Large intestine (tissue), 12 donors: ENCODE results near the gene ATG16L1. TPM values are rescaled to one million over a fixed set of nuclear protein-coding genes. Genes with fewer than 3 reads are reported as not detected.

Source experiments
- DNase-seq, 2 donors: peaks; one replicate each; pipeline versions ENCODE4 v3.0.0 to v3.0.0-alpha.2; 2013
- H3K27ac ChIP-seq: one replicate; pipeline ENCODE4 v1.5.1; 2013; ENCODE audit warnings: low read length
- H3K27me3 ChIP-seq: 2 replicates; pipeline ENCODE4 v1.6.1; 2013; ENCODE audit warnings: low read length; ENCODE audit not compliant: control insufficient read depth, insufficient read depth
- H3K36me3 ChIP-seq: 2 replicates; pipeline ENCODE4 v1.6.1; 2013; ENCODE audit warnings: low read length; ENCODE audit not compliant: control insufficient read depth, insufficient read depth
- H3K4me1 ChIP-seq: one replicate; pipeline ENCODE4 v1.6.1; 2013; ENCODE audit warnings: low read length; ENCODE audit not compliant: control insufficient read depth, insufficient read depth
- H3K4me3 ChIP-seq: one replicate; pipeline ENCODE4 v1.5.1; 2013; ENCODE audit warnings: low read length
- H3K9me3 ChIP-seq: one replicate; pipeline ENCODE4 v1.6.1; 2013; ENCODE audit warnings: mild to moderate bottlenecking, low read depth, low read length, moderate library complexity; ENCODE audit not compliant: control insufficient read depth
- WGBS: methylation state at CpG from one replicate; pipeline ENCODE4 v1.1.5; 2013; ENCODE audit warnings: low lambda C conversion rate; ENCODE audit not compliant: insufficient coverage; 5-methylcytosine and 5-hydroxymethylcytosine counted together
- long read RNA-seq, 11 donors: transcript quantifications; one replicate each; lab custom pipeline, GENCODE V29; 2026
- polyA plus RNA-seq: library from polyadenylated mRNA; unstranded; fragments of 120-200 nt; gene quantifications from one replicate; pipeline ENCODE4 v1.2.1, GENCODE V29; 2013

ATG16L1 gene
- polyA plus RNA-seq: 22.7 TPM
- long read RNA-seq, donor 1, partial matches to known transcripts: 0 of 3 reads
- long read RNA-seq, donor 1, other reads (novel, unspliced or antisense): 0 of 3 reads
- long read RNA-seq, donor 2, partial matches to known transcripts: 5 of 9 reads
- long read RNA-seq, donor 2, other reads (novel, unspliced or antisense): 0 of 9 reads
- long read RNA-seq, donor 3: 0 reads
- long read RNA-seq, donor 4: 0 reads
- long read RNA-seq, donor 5, partial matches to known transcripts: 0 of 2 reads
- long read RNA-seq, donor 5, other reads (novel, unspliced or antisense): 0 of 2 reads
- long read RNA-seq, donor 6, partial matches to known transcripts: 0 of 2 reads
- long read RNA-seq, donor 6, other reads (novel, unspliced or antisense): 0 of 2 reads
- long read RNA-seq, donor 7: 0 reads
- long read RNA-seq, donor 8, partial matches to known transcripts: 7 of 8 reads
- long read RNA-seq, donor 8, other reads (novel, unspliced or antisense): 0 of 8 reads
- long read RNA-seq, donor 9, partial matches to known transcripts: 0 of 2 reads
- long read RNA-seq, donor 9, other reads (novel, unspliced or antisense): 0 of 2 reads
- long read RNA-seq, donor 10, partial matches to known transcripts: 22 of 25 reads
- long read RNA-seq, donor 10, other reads (novel, unspliced or antisense): 0 of 25 reads
- long read RNA-seq, donor 11, partial matches to known transcripts: 0 of 2 reads
- long read RNA-seq, donor 11, other reads (novel, unspliced or antisense): 0 of 2 reads

GRCh38 chr2:233251306-233252116, at the start of gene ATG16L1:
ATG16L1 (plus strand) TSS chr2:233251673; CDS start chr2:233251828, 155 bp downstream.
- H3K4me1 ChIP-seq: peaks cover 6% of the 10 kb centered on the region
- H3K4me3 ChIP-seq: peak within 1 kb of the TSS; percentile 93
- H3K27me3 ChIP-seq: no peaks in the 10 kb centered on the region
- H3K36me3 ChIP-seq: peaks cover 7% of the 10 kb centered on the region
- no peaks in the 10 kb centered on the region for H3K9me3 ChIP-seq
- DNase-seq: peak; percentile 97
- peak within 1 kb of the TSS; percentile 71 for H3K27ac ChIP-seq
- WGBS: 0% methylated on average over 5 of the region's 75 CpGs

- Histone ChIP-seq H3K4me3 (no peak overlapping the region), H3K9me3 (peaks cover 14% of the 10 kb centered on the region), H3K27ac (no peak overlapping the region), H3K36me3 (no peaks in the 10 kb centered on the region), H3K4me1 (no peaks in the 10 kb centered on the region), H3K27me3 (no peaks in the 10 kb centered on the region)
- DNase-seq: no peak
- no CpG with 5 or more reads among the region's 5 CpGs for WGBS
Measured at GRCh38 chr2:233202531-233202944, 48.9 kb upstream of the ATG16L1 start.

GRCh38 chr2:233203060-233203459, 48.4 kb upstream of the ATG16L1 start:
- WGBS: no CpG with 5 or more reads among the region's 5 CpGs
- DNase-seq: no peak
- Histone ChIP-seq H3K4me1 (no peaks in the 10 kb centered on the region), H3K36me3 (no peaks in the 10 kb centered on the region), H3K27ac (no peak overlapping the region), H3K27me3 (no peaks in the 10 kb centered on the region), H3K4me3 (no peak overlapping the region), H3K9me3 (peaks cover 14% of the 10 kb centered on the region)

GRCh38 chr2:233204286-233204936, 47.1 kb upstream of the ATG16L1 start:
- no peaks in the 10 kb centered on the region for H3K4me1 ChIP-seq
- WGBS: no CpG with 5 or more reads among the region's 50 CpGs
- H3K27ac ChIP-seq: no peak overlapping the region
- DNase-seq: no peak
- H3K36me3 ChIP-seq: no peaks in the 10 kb centered on the region
- H3K27me3 ChIP-seq: no peaks in the 10 kb centered on the region
- H3K9me3 ChIP-seq: peaks cover 14% of the 10 kb centered on the region
- H3K4me3 ChIP-seq: no peak overlapping the region

GRCh38 chr2:233208382-233209116, 42.9 kb upstream of the ATG16L1 start:
- H3K4me3 ChIP-seq: no peak overlapping the region

GRCh38 chr2:233209117-233209532, 42.3 kb upstream of the ATG16L1 start:
- H3K9me3 ChIP-seq: peaks cover 5% of the 10 kb centered on the region
- no CpG with 5 or more reads among the region's 4 CpGs for WGBS
- DNase-seq: no peak

More at GRCh38 chr2:233208382-233209116, 42.9 kb upstream of the ATG16L1 start:
- WGBS: no CpG with 5 or more reads among the region's 10 CpGs
- no peaks in the 10 kb centered on the region for H3K27me3 ChIP-seq
- DNase-seq: peak; percentile 40 to 47
- H3K9me3 ChIP-seq: peaks cover 7% of the 10 kb centered on the region
- no peaks in the 10 kb centered on the region for H3K36me3 ChIP-seq
- no peak overlapping the region for H3K27ac ChIP-seq
- no peaks in the 10 kb centered on the region for H3K4me1 ChIP-seq

GRCh38 chr2:233209533-233210171, 41.8 kb upstream of the ATG16L1 start:
- Histone ChIP-seq H3K9me3 (no peaks in the 10 kb centered on the region), H3K27ac (no peak overlapping the region), H3K36me3 (no peaks in the 10 kb centered on the region), H3K4me1 (no peaks in the 10 kb centered on the region), H3K4me3 (no peak overlapping the region), H3K27me3 (no peaks in the 10 kb centered on the region)
- DNase-seq: no peak
- WGBS: no CpG with 5 or more reads among the region's 10 CpGs

More at GRCh38 chr2:233209117-233209532, 42.3 kb upstream of the ATG16L1 start:
- Histone ChIP-seq H3K4me3 (no peak overlapping the region), H3K27me3 (no peaks in the 10 kb centered on the region), H3K4me1 (no peaks in the 10 kb centered on the region), H3K36me3 (no peaks in the 10 kb centered on the region), H3K27ac (no peak overlapping the region)

- Histone ChIP-seq H3K27ac (no peak overlapping the region), H3K4me1 (no peaks in the 10 kb centered on the region), H3K9me3 (no peaks in the 10 kb centered on the region), H3K27me3 (no peaks in the 10 kb centered on the region), H3K36me3 (no peaks in the 10 kb centered on the region), H3K4me3 (no peak overlapping the region)
- WGBS: 100% methylated on average over 2 of the region's 8 CpGs
- DNase-seq: no peak
Measured at GRCh38 chr2:233210281-233210680, 41.2 kb upstream of the ATG16L1 start.
